ENCODE data around the gene PRPS1.
"Not testable (repeated sequence)": the region's sequence is repeated elsewhere in the genome, so short reads cannot be mapped to it uniquely, and the experiment has no call there.

Gene PRPS1

DNA sequence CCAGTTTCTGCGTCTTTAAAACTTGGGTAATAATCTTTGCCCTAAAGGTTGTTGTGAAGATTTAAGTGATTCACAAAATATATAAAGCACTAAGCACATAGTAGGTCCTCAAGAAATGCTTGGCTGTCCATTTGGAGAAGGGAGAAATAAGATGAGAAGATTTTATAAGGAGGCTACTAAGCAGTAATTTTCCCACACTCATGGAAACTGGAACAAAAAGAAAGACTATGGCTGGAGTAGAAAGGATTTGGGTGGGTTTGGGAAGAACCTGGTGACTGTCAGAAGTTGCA is 47.0 kb downstream of the PRPS1 start:
- DNase-seq (ENCODE audit: low read depth): no peak

- peak; percentile 69 for DNase-seq (ENCODE audit: low read depth)
Measured at GRCh38 chrX:107675823-107676555, 47.7 kb downstream of the PRPS1 start.

DNA sequence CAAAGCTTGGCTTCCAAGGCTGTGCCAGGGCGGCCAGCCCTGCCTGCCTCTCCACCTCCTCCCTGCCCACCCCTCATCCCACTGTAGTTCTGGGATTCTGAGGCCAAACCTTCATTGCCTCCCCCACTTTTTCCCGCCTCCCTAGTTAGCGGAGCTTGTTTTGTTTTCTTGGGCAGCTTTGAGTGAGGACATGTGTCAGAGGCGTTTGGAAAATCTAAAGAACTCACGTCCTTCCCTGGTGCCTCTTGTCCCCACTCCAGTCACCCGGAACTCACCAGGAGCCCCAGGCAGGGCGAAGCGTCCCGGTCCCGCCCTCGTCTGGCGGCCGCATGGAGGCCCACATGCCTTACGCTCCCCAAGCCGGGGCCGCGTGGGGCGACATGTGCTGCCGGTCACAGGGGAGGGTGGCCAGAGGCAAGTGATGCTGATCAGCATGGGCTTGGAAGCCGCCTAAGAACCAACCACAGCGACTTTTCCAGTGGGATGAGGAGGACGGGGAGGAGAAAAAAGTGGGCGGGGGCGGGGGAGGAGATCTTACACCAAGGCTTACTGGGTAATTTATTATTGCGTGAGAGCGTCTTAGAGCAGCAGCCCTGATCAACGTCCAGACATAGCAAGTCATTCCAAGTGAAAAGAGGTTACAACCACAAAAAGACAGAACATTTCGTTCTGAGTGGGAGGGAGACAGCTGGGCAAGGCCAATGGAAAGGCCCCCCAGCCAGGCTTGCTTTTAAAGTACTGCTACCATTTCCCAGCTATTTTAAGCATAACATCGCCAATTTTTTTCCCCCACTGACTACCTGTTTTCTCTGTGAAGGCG is 48.5 kb downstream of the PRPS1 start:
- peak; percentile 96 for DNase-seq (ENCODE audit: low read depth)

DNA sequence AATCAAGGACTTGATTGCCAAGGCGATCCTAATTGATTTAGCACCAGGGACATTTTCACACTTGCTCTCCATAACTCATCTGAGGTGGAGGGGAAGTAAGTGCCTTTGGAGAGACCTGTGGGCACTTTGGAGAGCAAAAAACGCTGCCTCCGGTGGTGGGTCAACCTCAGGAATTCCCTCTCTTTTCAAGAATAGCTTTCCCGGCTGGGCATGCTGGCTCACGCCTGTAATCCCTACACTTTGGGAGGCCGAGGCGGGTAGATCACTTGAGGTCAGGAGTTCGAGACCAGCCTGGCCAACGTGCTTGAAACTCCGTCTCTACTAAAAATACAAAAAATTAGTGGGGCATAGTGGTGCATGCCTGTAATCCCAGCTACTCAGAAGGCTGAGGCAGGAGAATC is 49.2 kb downstream of the PRPS1 start:
- peak; percentile 42 for DNase-seq (ENCODE audit: low read depth)

DNA sequence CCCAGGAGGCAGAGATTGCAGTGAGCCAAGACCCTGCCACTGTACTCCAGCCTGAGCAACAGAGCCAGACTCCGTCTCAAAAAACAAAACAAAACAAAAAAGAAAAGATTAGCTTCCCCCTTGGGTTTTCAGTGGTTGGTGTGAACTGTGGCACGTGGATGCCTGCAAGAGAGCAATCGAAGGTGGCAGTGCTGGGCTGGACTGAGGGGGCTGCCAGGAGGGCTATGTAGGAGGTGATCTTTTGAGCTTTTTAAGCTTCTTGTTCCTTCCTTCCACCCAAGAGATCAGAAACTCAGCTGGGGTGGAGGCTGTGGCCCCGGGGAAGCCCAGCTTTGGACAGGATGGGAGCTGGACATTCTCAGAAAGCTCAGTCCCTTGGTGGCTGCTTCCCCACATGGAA is 49.6 kb downstream of the PRPS1 start:
- DNase-seq (ENCODE audit: low read depth): no peak

- peak; percentile 87 for DNase-seq (ENCODE audit: low read depth)
Measured at GRCh38 chrX:107678957-107679740, 50.8 kb downstream of the PRPS1 start.

DNA sequence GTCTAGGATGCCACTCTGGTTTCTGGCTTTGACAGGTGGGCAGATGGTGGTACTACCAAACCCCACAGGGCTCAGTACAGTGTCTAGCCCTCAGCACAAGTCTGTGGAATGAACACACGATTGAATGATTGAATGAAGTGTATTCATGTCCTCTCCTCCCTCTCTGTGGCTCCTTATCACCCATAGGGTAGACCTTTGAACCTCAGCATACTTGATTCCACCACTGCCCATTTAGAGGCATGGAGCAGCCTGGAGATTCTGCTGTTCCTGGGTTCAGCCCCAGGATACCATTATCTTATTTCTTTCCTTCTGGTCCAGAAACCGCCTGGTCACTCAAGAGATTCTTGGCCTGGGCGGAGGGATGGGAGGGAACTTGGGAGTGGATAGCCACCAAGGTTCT is 53.9 kb downstream of the PRPS1 start:
- no peak for DNase-seq (ENCODE audit: low read depth)

DNA sequence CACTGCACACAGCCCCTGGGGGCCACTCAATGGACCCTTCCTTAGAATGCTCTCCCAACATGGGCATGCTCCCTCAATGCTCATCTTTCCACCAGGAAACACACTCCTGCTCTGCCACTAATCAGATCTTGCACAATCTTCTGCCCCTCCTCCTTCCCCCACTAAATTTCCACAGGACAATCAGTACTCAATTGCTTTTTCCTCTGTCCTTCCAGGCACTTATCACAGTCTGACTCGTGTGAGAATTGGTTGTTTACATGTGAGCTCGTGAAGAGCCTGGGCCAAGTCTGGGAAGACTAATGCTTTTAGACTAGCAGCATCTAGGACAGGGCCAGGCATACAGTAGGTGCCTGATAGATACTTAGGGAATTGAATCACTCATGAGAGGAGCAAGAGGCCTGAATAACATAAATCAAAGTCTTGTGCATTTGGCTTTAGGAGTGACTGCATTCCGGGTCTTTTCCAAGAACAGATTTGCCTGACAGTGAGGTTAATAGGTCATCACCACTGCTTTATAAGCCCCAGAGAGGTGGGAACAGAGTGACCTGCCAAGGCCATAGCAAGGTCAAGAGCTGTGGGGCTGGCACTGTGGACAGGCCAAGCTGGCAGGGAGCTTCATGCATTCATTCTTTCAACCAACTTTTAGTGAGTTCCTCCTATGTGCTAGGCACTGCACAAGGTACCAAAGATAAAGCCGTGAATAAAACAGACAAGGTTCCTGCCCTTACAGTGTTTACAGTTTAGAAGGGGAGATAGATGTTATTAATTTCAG is 55.0 kb downstream of the PRPS1 start:
- peak; percentile 58 for DNase-seq (ENCODE audit: low read depth)

GRCh38 chrX:107683931-107684330 is 55.6 kb downstream of the PRPS1 start:
- DNase-seq (ENCODE audit: low read depth): no peak

GRCh38 chrX:107684956-107685385 is 56.7 kb downstream of the PRPS1 start:
- peak; percentile 83 for DNase-seq (ENCODE audit: low read depth)

DNA sequence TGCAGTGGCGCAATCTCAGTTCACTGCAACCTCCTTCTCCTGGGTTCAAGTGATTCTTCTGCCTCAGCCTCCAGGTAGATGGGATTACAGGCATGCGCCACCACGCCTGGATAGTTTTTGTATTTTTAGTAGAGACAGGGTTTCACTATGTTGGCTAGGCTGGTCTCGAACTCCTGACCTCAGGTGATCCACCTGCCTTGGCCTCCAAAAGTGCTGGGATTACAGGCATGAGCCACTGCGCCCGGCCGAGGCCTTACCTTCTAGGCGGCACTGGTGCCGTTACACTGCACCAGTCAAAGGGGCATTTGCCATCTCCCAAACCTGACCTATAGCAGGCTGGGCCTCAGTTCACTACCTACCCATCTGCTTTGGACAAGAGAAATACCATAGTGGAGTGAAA is 57.3 kb downstream of the PRPS1 start:
- DNase-seq (ENCODE audit: low read depth): not testable (repeated sequence)

DNA sequence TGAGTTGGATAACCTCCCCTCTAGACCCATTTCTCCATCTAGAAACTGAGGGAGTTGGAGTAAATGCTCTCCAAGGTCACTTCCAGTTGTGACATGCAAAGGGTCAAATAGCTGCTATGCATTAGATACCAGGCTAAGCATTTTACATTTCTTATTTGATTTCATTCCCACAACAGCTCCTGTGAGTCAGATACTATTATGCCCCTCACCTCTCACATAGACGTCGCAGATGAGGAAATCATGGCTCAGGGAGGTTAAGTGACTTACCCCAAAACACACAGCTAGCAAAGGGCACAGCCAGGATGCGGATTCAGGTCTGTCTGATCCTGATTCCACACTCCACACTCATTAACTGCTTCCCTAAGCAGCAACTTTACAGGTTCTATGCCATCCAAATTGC is 57.7 kb downstream of the PRPS1 start:
- peak; percentile 42 for DNase-seq (ENCODE audit: low read depth)

DNA sequence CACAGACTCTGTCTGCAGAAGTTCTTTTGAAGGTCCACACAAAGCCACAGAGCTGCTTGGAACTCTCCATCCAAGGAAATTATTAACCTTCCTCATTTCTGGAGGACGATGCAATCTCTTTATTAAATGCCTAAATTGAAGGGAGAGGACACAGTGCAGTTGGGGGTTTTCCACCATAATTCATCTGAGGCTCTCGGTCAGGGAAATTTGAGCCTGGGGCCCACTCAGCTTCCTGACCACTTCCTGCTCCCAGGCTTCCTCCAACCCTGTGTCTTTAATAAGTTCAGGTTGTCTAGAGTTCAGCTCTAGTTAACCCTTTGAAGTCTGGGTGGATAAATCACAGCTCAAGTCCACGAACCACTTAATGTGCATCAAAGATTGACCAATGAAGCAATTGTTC is 58.5 kb downstream of the PRPS1 start:
- DNase-seq (ENCODE audit: low read depth): peak; percentile 57

GRCh38 chrX:107687445-107687844 is 59.1 kb downstream of the PRPS1 start:
- DNase-seq (ENCODE audit: low read depth): no peak

GRCh38 chrX:107691024-107691448 is 62.7 kb downstream of the PRPS1 start:
- peak; percentile 60 for DNase-seq (ENCODE audit: low read depth)

- DNase-seq (ENCODE audit: low read depth): no peak
Measured at GRCh38 chrX:107699616-107700015, 71.3 kb downstream of the PRPS1 start.

GRCh38 chrX:107700317-107700774 is 72.0 kb downstream of the PRPS1 start:
- peak; percentile 93 for DNase-seq (ENCODE audit: low read depth)

Data from iris pigment epithelial cell (primary cell).